Lung (tissue), 12 donors: ENCODE measurements around the gene B3GNT5. TPM values are rescaled to one million over a fixed set of nuclear protein-coding genes. Genes with fewer than 3 reads are reported as not detected.

ENCODE experiments used
- ATAC-seq: fragments of 200-7000 bp; cut with Tn5 transposase; one replicate; pipeline ENCODE4 v1.9.1; 2020; ENCODE audit warnings: moderate number of reproducible peaks; ENCODE audit not compliant: insufficient read depth, low FRiP score
- DNase-seq, 3 donors: peaks; one replicate each; pipeline ENCODE4 v3.0.0-alpha.2; 2013 to 2017
- H3K27ac ChIP-seq, 2 donors: one replicate each; pipeline ENCODE4 v1.5.1; 2013; ENCODE audit warnings: mild to moderate bottlenecking in 2 of 2, moderate library complexity in 2 of 2, control low read depth in 1 of 2, inconsistent platforms in 1 of 2, low read depth in 1 of 2, low read length in 1 of 2
- H3K27me3 ChIP-seq, 3 donors: one replicate each; pipeline ENCODE4 v1.5.1; 2013; ENCODE audit warnings: low read length in 2 of 3; ENCODE audit not compliant: control insufficient read depth in 3 of 3, insufficient read depth in 3 of 3
- H3K36me3 ChIP-seq, 4 donors: one replicate each; pipeline ENCODE4 v1.5.1; 2013; ENCODE audit warnings: low read length in 4 of 4, mild to moderate bottlenecking in 1 of 4, moderate library complexity in 1 of 4; ENCODE audit not compliant: control insufficient read depth in 4 of 4, insufficient read depth in 4 of 4
- H3K4me1 ChIP-seq, 5 donors: one replicate each; pipeline ENCODE4 v1.5.1; 2013; ENCODE audit warnings: low read length in 5 of 5, mild to moderate bottlenecking in 2 of 5, moderate library complexity in 1 of 5; ENCODE audit not compliant: control insufficient read depth in 5 of 5, insufficient read depth in 5 of 5
- H3K4me3 ChIP-seq: one replicate; pipeline ENCODE4 v1.5.1; 2013; ENCODE audit warnings: mild to moderate bottlenecking, control low read depth, moderate library complexity
- H3K9ac ChIP-seq, 2 donors: one replicate each; pipeline ENCODE4 v1.5.1; 2013; ENCODE audit warnings: low read length in 2 of 2, control low read depth in 1 of 2; ENCODE audit not compliant: insufficient read depth in 1 of 2
- H3K9me3 ChIP-seq, 4 donors: one replicate each; pipeline ENCODE4 v1.5.1; 2013; ENCODE audit warnings: low read length in 3 of 4, mild to moderate bottlenecking in 1 of 4, moderate library complexity in 1 of 4; ENCODE audit not compliant: control insufficient read depth in 4 of 4, insufficient read depth in 3 of 4
- CTCF ChIP-seq: IDR thresholded peaks from 2 replicates; pipeline ENCODE4 v1.5.1; 2012; ENCODE audit warnings: mild to moderate bottlenecking; ENCODE audit errors: control extremely low read depth, extremely low read depth
- WGBS, 2 donors: extraction: QIAGEN DNeasy Blood & Tissue Kit; methylation state at CpG; one replicate each; pipeline ENCODE4 v1.1.7; 2013; 5-methylcytosine and 5-hydroxymethylcytosine counted together
- polyA plus RNA-seq, 2 donors: library from polyadenylated mRNA; stranded (reverse); fragments of 200-250 nt; gene quantifications; one replicate each; pipeline ENCODE4 v1.2.1, GENCODE V29; 2013
- total RNA-seq, 2 donors: library from RNA; depleted of rRNA in 1 of 2; stranded (reverse); fragments of >200 nt in 1 of 2; gene quantifications; one replicate each; pipeline ENCODE4 v1.2.1, GENCODE V29; 2014 to 2021
- donor health status: control.
- donor health status: control.
- donor health status: Bipolar disorder and iron deficiency.
- donor health status: healthy.
- donor health status: DM: yes; HTN: yes; CAD: no.

The B3GNT5 gene
- total and polyA plus RNA-seq, 4 donors = 13.5 to 43.1 (median 26.8) TPM

- WGBS, 2 donors = 22 to 28% methylated on average over 10 of the region's 10 CpGs
Observed at GRCh38 chr3:183285828-183286457, 32.9 kb downstream of the B3GNT5 start.

GRCh38 chr3:183287301-183287971, 34.4 kb downstream of the B3GNT5 start:
- ATAC-seq = no peak
- H3K9ac ChIP-seq = no peak overlapping the region
- H3K36me3 ChIP-seq = no peaks in the 10 kb centered on the region
- no peaks in the 10 kb centered on the region for H3K9me3 ChIP-seq
- no peak overlapping the region for H3K4me3 ChIP-seq
- peaks cover 0 to 9% (median 3%) of the 10 kb centered on the region in 5 donors for H3K4me1 ChIP-seq
- 51 to 66% methylated on average over 9 of the region's 9 CpGs for WGBS, 2 donors
- DNase-seq = no peak
- TF ChIP-seq CTCF = no peak
- H3K27me3 ChIP-seq = no peaks in the 10 kb centered on the region
- no peak overlapping the region for H3K27ac ChIP-seq

More at GRCh38 chr3:183285828-183286457, 32.9 kb downstream of the B3GNT5 start:
- Histone ChIP-seq H3K27me3 (no peaks in the 10 kb centered on the region), H3K27ac (peak overlapping the region; percentile 54 to 71), H3K9ac (no peak overlapping the region), H3K9me3 (no peaks in the 10 kb centered on the region), H3K36me3 (no peaks in the 10 kb centered on the region), H3K4me3 (no peak overlapping the region), H3K4me1 (peaks cover 0 to 9% (median 3%) of the 10 kb centered on the region in 5 donors)
- ATAC-seq (peak; percentile 76), DNase-seq (peak; percentile 42 to 61 (median 51))
- TF ChIP-seq CTCF = no peak

- Histone ChIP-seq H3K4me1 (peaks cover 0 to 9% (median 3%) of the 10 kb centered on the region in 5 donors), H3K9me3 (no peaks in the 10 kb centered on the region), H3K36me3 (no peaks in the 10 kb centered on the region), H3K4me3 (no peak overlapping the region), H3K27me3 (no peaks in the 10 kb centered on the region), H3K9ac (no peak overlapping the region), H3K27ac (no peak overlapping the region)
- no peak for TF ChIP-seq CTCF
- ATAC-seq (no peak), DNase-seq (no peak)
- 93 to 94% methylated on average over 2 of the region's 2 CpGs for WGBS, 2 donors
Observed at GRCh38 chr3:183288117-183288516, 35.1 kb downstream of the B3GNT5 start.
